ENCODE measurements around the gene GDF7. TPM values are rescaled to one million over a fixed set of nuclear protein-coding genes. Genes with fewer than 3 reads are reported as not detected.

GDF7 gene
- total and polyA plus RNA-seq, 2 of the 4 experiments (the other 2 are of a cell fraction) = under 0.01 to 0.02 TPM

DNA sequence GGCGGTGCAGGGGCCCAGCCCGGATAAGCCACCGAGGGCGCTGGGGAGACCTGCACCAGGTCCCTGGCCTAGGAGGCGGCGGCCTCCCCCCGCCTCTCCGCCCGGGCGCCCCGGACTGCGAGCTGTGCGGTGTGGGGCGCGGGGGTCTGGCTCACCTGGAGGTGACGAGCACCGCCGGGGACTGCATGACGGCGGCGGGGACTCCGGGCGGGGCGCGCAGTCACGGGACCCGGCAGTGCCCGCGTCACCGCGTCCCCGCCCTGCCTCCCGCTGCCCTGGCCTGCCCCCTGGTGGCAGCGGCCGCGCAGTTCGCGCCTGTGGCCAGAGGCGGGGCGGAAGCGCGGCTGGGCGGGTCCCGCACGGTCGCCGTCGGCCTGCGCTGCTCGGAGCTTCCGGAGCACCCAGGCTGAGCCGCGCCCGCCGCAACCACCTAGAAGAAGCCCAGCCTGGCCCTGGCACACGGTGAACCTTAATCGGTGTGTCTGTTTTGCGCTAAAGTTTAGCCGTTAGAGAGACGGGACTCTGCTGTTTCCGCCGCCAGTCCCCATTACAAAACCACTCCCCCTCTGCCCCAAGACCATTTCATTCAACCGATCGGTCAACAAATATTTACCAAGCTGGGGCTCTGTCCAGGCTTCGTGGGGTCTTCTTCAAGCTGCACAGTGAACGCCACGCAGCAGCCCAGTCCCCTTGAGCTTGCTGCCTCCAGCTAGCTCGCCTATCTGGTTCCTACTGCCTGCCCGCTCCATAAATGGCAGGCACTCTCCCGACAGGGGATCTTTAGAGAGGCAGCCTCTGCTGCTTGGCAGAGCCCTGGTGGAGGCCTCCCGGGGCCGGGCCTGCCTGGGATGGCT lies 15.8 kb upstream of the GDF7 start, which contains the start of gene HS1BP3 (continued):
- TF ChIP-seq MXI1 (IDR thresholded peaks at IDR 0.05; ENCODE audit: borderline replicate concordance, low read depth, low read length) = peak; percentile 12; the same call in 1 of the 2 replicates
- TF ChIP-seq RAD21 (IDR thresholded peaks at IDR 0.05; ENCODE audit: low read length) = peak; percentile 49
- TF ChIP-seq SMC3 (IDR thresholded peaks at IDR 0.05; ENCODE audit: low read depth, low read length) = peak; percentile 34

GRCh38 chr2:20651731-20652099 lies 15.2 kb upstream of the GDF7 start:
- H3K9me1 ChIP-seq (ENCODE audit: insufficient read depth, low read length) = peaks cover 9% of the 10 kb centered on the region
- H3K27me3 ChIP-seq (ENCODE audit: control insufficient read depth, insufficient read depth, low read length) = peaks cover 20% of the 10 kb centered on the region
- ChIA-PET POLR2A (ENCODE audit: unreplicated experiment) (no interaction called here), CTCF (interaction anchor here (0.7 to 1.6 kb wide), 11 partner anchors 9 to 273 kb away, joined by 3 to 10 read pairs (median 4); no protein-coding TSS in a partner anchor)
- peak overlapping the region; percentile 97 for H2AK9ac ChIP-seq (replicated peaks; ENCODE audit: low read depth, low read length, poor library complexity)
- no peak overlapping the region for H2BK20ac ChIP-seq (ENCODE audit: low read depth, low read length)
- no peak for ATAC-seq (ENCODE audit: low read depth)
- H3K4me3 ChIP-seq (ENCODE audit: insufficient read depth, low read depth, low read length) = no peak overlapping the region
- H3K56ac ChIP-seq (ENCODE audit: extremely low read depth, insufficient read depth, low read length) = no peak overlapping the region
- dilution Hi-C loops (cut with HindIII; ENCODE audit: low sequenced_read_pairs, unreplicated experiment) = no loop called here
- H3K36me3 ChIP-seq (ENCODE audit: control insufficient read depth, insufficient read depth, low read length) = no peaks in the 10 kb centered on the region
- BruUV-seq (replicated peaks) = no TSS peak
- no peak overlapping the region for H3K18ac ChIP-seq (ENCODE audit: low read depth, low read length)
- no peak overlapping the region; the same call in 1 of the 2 replicates for H3K27ac ChIP-seq (ENCODE audit: insufficient read depth, low read length)
- no peak for TF ChIP-seq CHD1 (IDR thresholded peaks at IDR 0.05; ENCODE audit: low read depth, low read length)
- no peak for TF ChIP-seq BHLHE40 (IDR thresholded peaks at IDR 0.05; ENCODE audit: low read depth, low read length)
- no peak for TF ChIP-seq RCOR1 (IDR thresholded peaks at IDR 0.05; ENCODE audit: insufficient replicate concordance, low read length)
- no peak for TF ChIP-seq CEBPB (IDR thresholded peaks at IDR 0.05; ENCODE audit: low read depth, low read length)
- TF ChIP-seq MXI1 (IDR thresholded peaks at IDR 0.05; ENCODE audit: borderline replicate concordance, low read depth, low read length) = no peak
- no peak for TF ChIP-seq RFX5 (IDR thresholded peaks at IDR 0.05; ENCODE audit: low read depth, low read length)
- no peak for TF ChIP-seq USF2 (IDR thresholded peaks at IDR 0.05; ENCODE audit: low read depth, low read length)
- no peak for TF ChIP-seq FOS (IDR thresholded peaks at IDR 0.05; ENCODE audit: low read depth, low read length)
- no peak for TF ChIP-seq MAZ (IDR thresholded peaks at IDR 0.05; ENCODE audit: borderline replicate concordance, low read depth, low read length)
- DNase-seq = no peak
- in situ Hi-C loops (cut with MboI; ENCODE audit: low sequenced_read_pairs) = loop anchor here (25.0 kb wide), 1 partner anchor 1111 kb away; no protein-coding TSS in a partner anchor
- peaks cover 10 to 34% of the 10 kb centered on the region in 2 experiments; a peak in 3 of 4 replicates for H3K79me1 ChIP-seq (ENCODE audit: low read depth in 1 of 2, low read length in 2 of 2)
- peak overlapping the region; percentile 98; a peak in 3 of 4 replicates for H4K8ac ChIP-seq (ENCODE audit: low read depth in 2 of 2, low read length in 2 of 2)
- WGBS, 2 experiments (ENCODE audit: extremely low coverage in 2 of 2, insufficient read length in 1 of 2) = no CpG with 5 or more reads among the region's 7 CpGs
- H3K4me2 ChIP-seq (ENCODE audit: low read depth, low read length) = peak overlapping the region; percentile 94; the same call in 1 of the 2 replicates
- no peak overlapping the region for H2BK15ac ChIP-seq (ENCODE audit: low read depth, low read length)
- H3K4me1 ChIP-seq (ENCODE audit: control insufficient read depth, insufficient read depth, low read length) = peaks cover 9% of the 10 kb centered on the region
- no peak overlapping the region for H2BK5ac ChIP-seq (ENCODE audit: low read depth, low read length, poor library complexity, severe bottlenecking)
- intact Hi-C loops (cut with micrococcal nuclease) = no loop called here
- H3K9ac ChIP-seq (ENCODE audit: low read depth, low read length) = no peak overlapping the region
- peak overlapping the region; percentile 25; the same call in 1 of the 2 replicates for H2AK5ac ChIP-seq (ENCODE audit: low read depth, low read length)
- H2BK120ac ChIP-seq (ENCODE audit: low read depth, low read length) = no peak overlapping the region
- H3K4ac ChIP-seq (ENCODE audit: low read depth, low read length) = peak overlapping the region; percentile 97
- H4K20me1 ChIP-seq (ENCODE audit: insufficient read depth, low read length) = peaks cover 5% of the 10 kb centered on the region; the same call in 1 of the 2 replicates
- no peaks in the 10 kb centered on the region for H3K9me3 ChIP-seq (ENCODE audit: control insufficient read depth, insufficient read depth, low read length)
- 0 out of 2 replicates have a peak overlapping the region, but pooled peaks have one; percentile 13 for H4K5ac ChIP-seq (ENCODE audit: low read depth, low read length)
- H4K91ac ChIP-seq (ENCODE audit: insufficient read depth, low read depth, low read length) = peak overlapping the region; percentile 97
- peak overlapping the region; percentile 100 for H2AFZ ChIP-seq (replicated peaks; ENCODE audit: low read length, poor library complexity)
- no peak overlapping the region for H3K23ac ChIP-seq (ENCODE audit: low read depth, low read length)
- 0 out of 2 replicates have a peak overlapping the region, but pooled peaks have one; percentile 99 for H3K14ac ChIP-seq (replicated peaks; ENCODE audit: low read depth, low read length)

Data from IMR-90 (cell line).